ENCODE measurements around the gene GNAT3.

GRCh38 chr7:80529362-80529761, 17.5 kb upstream of the GNAT3 start:
- TF ChIP-seq CTCF (IDR thresholded peaks at IDR 0.05), result no peak
- no peak for TF ChIP-seq POLR2A (IDR thresholded peaks at IDR 0.05)
